GM18526 (cell line): ENCODE data around the gene LHCGR.

ENCODE experiments used
- POLR2A ChIP-seq: IDR thresholded peaks from 3 replicates; pipeline ENCODE4 v1.6.1; 2011; ENCODE audit not compliant: insufficient read length; ENCODE audit errors: extremely low read depth

The LHCGR gene

GRCh38 chr2:48755473-48755872 is at the start of gene LHCGR:
TSS of gene LHCGR (minus strand) at chr2:48755724. CDS start at chr2:48755671, 53 bp downstream.
- TF ChIP-seq POLR2A: no peak

- TF ChIP-seq POLR2A: no peak
These were observed 44.1 kb upstream of the LHCGR start for GRCh38 chr2:48799601-48800000.

GRCh38 chr2:48795065-48795464 is 39.5 kb upstream of the LHCGR start:
- TF ChIP-seq POLR2A: no peak

- TF ChIP-seq POLR2A: no peak
These were observed 38.1 kb upstream of the LHCGR start for GRCh38 chr2:48793671-48794070.

- no peak for TF ChIP-seq POLR2A
These were observed 36.5 kb upstream of the LHCGR start for GRCh38 chr2:48792030-48792429.

- TF ChIP-seq POLR2A: no peak
These were observed 35.1 kb upstream of the LHCGR start for GRCh38 chr2:48790407-48791170.

GRCh38 chr2:48787580-48787979 is 32.1 kb upstream of the LHCGR start:
- no peak for TF ChIP-seq POLR2A

GRCh38 chr2:48781366-48781765 is 25.8 kb upstream of the LHCGR start:
- no peak for TF ChIP-seq POLR2A

GRCh38 chr2:48779019-48779716 is 23.6 kb upstream of the LHCGR start:
- TF ChIP-seq POLR2A: no peak

GRCh38 chr2:48774251-48774650 is 18.7 kb upstream of the LHCGR start:
- TF ChIP-seq POLR2A: no peak

- no peak for TF ChIP-seq POLR2A
These were observed 15.9 kb upstream of the LHCGR start for GRCh38 chr2:48771241-48772014.

GRCh38 chr2:48770181-48770580 is 14.7 kb upstream of the LHCGR start:
- no peak for TF ChIP-seq POLR2A

- no peak for TF ChIP-seq POLR2A
These were observed 13.1 kb upstream of the LHCGR start for GRCh38 chr2:48768669-48769068.

- no peak for TF ChIP-seq POLR2A
These were observed 11.8 kb upstream of the LHCGR start for GRCh38 chr2:48767330-48767729.

GRCh38 chr2:48760826-48761225 is 5.3 kb upstream of the LHCGR start:
- no peak for TF ChIP-seq POLR2A

GRCh38 chr2:48759682-48760081 is 4.2 kb upstream of the LHCGR start:
- TF ChIP-seq POLR2A: no peak
